B cell (primary cell): ENCODE data around the gene AREL1. TPM values are rescaled to one million over a fixed set of nuclear protein-coding genes. Genes with fewer than 3 reads are reported as not detected.

Experiments used
- ATAC-seq: fragments of 200-7000 bp; cut with Tn5 transposase; one replicate; pipeline ENCODE4 v1.10.0; 2021; ENCODE audit warnings: low read depth, mild to moderate bottlenecking, moderate number of reproducible peaks, moderate library complexity
- CTCF ChIA-PET: fragments of 350-600 bp; sonication (Branson Sonifier 250); formaldehyde crosslinking; loops from one replicate; lab custom pipeline; 2021; ENCODE audit warnings: antibody characterized with exemption, inconsistent platforms; lab: Charles Lee
- POLR2A ChIA-PET: fragments of 350-600 bp; sonication (Branson Sonifier 250); formaldehyde crosslinking; loops from one replicate; lab custom pipeline; 2021; ENCODE audit warnings: antibody characterized with exemption; lab: Charles Lee
- DNase-seq: peaks from one replicate; pipeline ENCODE4 v3.0.0; 2013
- H2AFZ ChIP-seq: 2 replicates; pipeline ENCODE4 v1.6.1; 2012; ENCODE audit warnings: mild to moderate bottlenecking, low read depth, low read length; ENCODE audit not compliant: insufficient read depth, poor library complexity, severe bottlenecking
- H3K27ac ChIP-seq, 2 donors: 1 replicate in 1 of 2; 2 replicates in 1 of 2; pipeline ENCODE4 v1.5.1; 2012 to 2013; ENCODE audit warnings: low read length in 2 of 2, mild to moderate bottlenecking in 2 of 2, moderate library complexity in 1 of 2
- H3K27me3 ChIP-seq, 4 experiments: fragments of 200-600 bp in 1 of 4; sonication (generic) in 1 of 4; replicated peaks in 1 of 4; 1 replicate in 2 of 4; 2 replicates in 2 of 4; pipeline versions ENCODE4 v1.6.1 to v1.7.0; 2013 to 2016; ENCODE audit warnings: low read length in 3 of 4, mild to moderate bottlenecking in 2 of 4, mixed read lengths in 1 of 4, moderate library complexity in 1 of 4; ENCODE audit not compliant: insufficient read depth in 4 of 4, control insufficient read depth in 3 of 4; ENCODE audit errors: control extremely low read depth in 1 of 4
- H3K36me3 ChIP-seq, 2 experiments: replicated peaks in 1 of 2; 1 replicate in 1 of 2; 2 replicates in 1 of 2; pipeline versions ENCODE4 v1.6.1 to v1.7.1; 2013; ENCODE audit warnings: low read length in 1 of 2; ENCODE audit not compliant: insufficient read depth in 2 of 2, control insufficient read depth in 1 of 2; ENCODE audit errors: control extremely low read depth in 1 of 2, extremely low read depth in 1 of 2
- H3K4me1 ChIP-seq, 2 donors: fragments of 200-600 bp in 1 of 2; sonication (generic) in 1 of 2; 1 replicate in 1 of 2; 2 replicates in 1 of 2; pipeline versions ENCODE4 v1.5.1 to v1.6.1; 2013 to 2017; ENCODE audit warnings: low read length in 2 of 2; ENCODE audit not compliant: control insufficient read depth in 2 of 2, insufficient read depth in 2 of 2
- H3K4me2 ChIP-seq: replicated peaks from 2 replicates; pipeline ENCODE3; 2012; ENCODE audit warnings: mild to moderate bottlenecking, low read depth, low read length; ENCODE audit not compliant: poor library complexity, severe bottlenecking
- H3K4me3 ChIP-seq, 5 experiments: fragments of 200-600 bp in 1 of 5; sonication (generic) in 1 of 5; 1 replicate in 3 of 5; 2 replicates in 2 of 5; pipeline versions ENCODE4 v1.5.1 to v1.7.0; 2011 to 2016; ENCODE audit warnings: low read length in 4 of 5, mild to moderate bottlenecking in 4 of 5, low read depth in 2 of 5, control low read depth in 1 of 5, moderate library complexity in 1 of 5; ENCODE audit not compliant: insufficient read depth in 1 of 5; ENCODE audit errors: control extremely low read depth in 1 of 5, extremely low read depth in 1 of 5
- H3K79me2 ChIP-seq: fragments of 200-600 bp; sonication (generic); one replicate; pipeline ENCODE4 v1.6.0; 2016; ENCODE audit warnings: low read length; ENCODE audit not compliant: control insufficient read depth, insufficient read depth
- H3K9ac ChIP-seq: fragments of 200-600 bp; sonication (generic); 2 replicates; pipeline ENCODE4 v1.6.1; 2017; ENCODE audit warnings: mild to moderate bottlenecking, low read length, moderate library complexity
- H3K9me3 ChIP-seq, 3 donors: one replicate each; pipeline versions ENCODE4 v1.6.1 to v1.7.1; 2013; ENCODE audit warnings: low read length in 2 of 3; ENCODE audit not compliant: control insufficient read depth in 2 of 3, insufficient read depth in 1 of 3; ENCODE audit errors: control extremely low read depth in 1 of 3
- H4K20me1 ChIP-seq: 2 replicates; pipeline ENCODE4 v1.6.0; 2012; ENCODE audit warnings: mild to moderate bottlenecking, low read length; ENCODE audit not compliant: insufficient read depth, control insufficient read depth, poor library complexity, severe bottlenecking
- H3K27ac Mint-ChIP-seq: one replicate; pipeline ENCODE4 v1.8.0; 2021; ENCODE audit warnings: mixed read lengths
- H3K27me3 Mint-ChIP-seq: one replicate; pipeline ENCODE4 v1.8.0; 2021; ENCODE audit warnings: mixed read lengths
- H3K4me1 Mint-ChIP-seq: one replicate; pipeline ENCODE4 v1.8.0; 2021; ENCODE audit warnings: mixed read lengths
- H3K4me3 Mint-ChIP-seq: one replicate; pipeline ENCODE4 v1.8.0; 2021; ENCODE audit warnings: mixed read lengths
- H3K9me3 Mint-ChIP-seq: one replicate; pipeline ENCODE4 v1.8.0; 2022; ENCODE audit warnings: mixed read lengths; ENCODE audit not compliant: insufficient read depth
- CTCF ChIP-seq: fragments of 200-600 bp; IDR thresholded peaks from one replicate; pipeline ENCODE4 v1.8.0; 2022; ENCODE audit warnings: antibody characterized with exemption, mild to moderate bottlenecking
- EZH2 ChIP-seq: IDR thresholded peaks from 2 replicates; pipeline ENCODE4 v1.6.1; 2012; ENCODE audit warnings: borderline replicate concordance, low read depth, mild to moderate bottlenecking, moderate library complexity, low read length; ENCODE audit not compliant: insufficient read depth, poor library complexity, severe bottlenecking
- WGBS: methylation state at CpG from one replicate; pipeline ENCODE4 v1.1.5; 2013; ENCODE audit warnings: missing lambda C conversion rate; ENCODE audit not compliant: insufficient coverage; 5-methylcytosine and 5-hydroxymethylcytosine counted together
- intact Hi-C: fragments of 100-400 bp; cut with micrococcal nuclease; formaldehyde crosslinking; loops from one replicate; pipeline ENCODE4 v1.10.0; 2022
- polyA plus RNA-seq: library from polyadenylated mRNA; depleted of rRNA; stranded (reverse); fragments of >200 nt; gene quantifications from 2 replicates; pipeline ENCODE4 v1.2.3, GENCODE V29; 2012
- total RNA-seq, 2 donors: library from RNA; stranded (reverse); fragments of 120-200 nt in 1 of 2; gene quantifications; 1 replicate in 1 of 2; 2 replicates in 1 of 2; pipeline versions ENCODE4 v1.2.3 to v1.2.4, GENCODE V29; 2013 to 2022

Gene AREL1
- total and polyA plus RNA-seq, 2 donors (not counting 1 experiment from before 2014, with no cell fraction given), result 19.2 to 39.4 TPM

GRCh38 chr14:74650927-74651686 lies 61.8 kb downstream of the AREL1 start:
- no peak overlapping the region for H3K27ac Mint-ChIP-seq

More at GRCh38 chr14:74650927-74651686, 61.8 kb downstream of the AREL1 start:
- no peak overlapping the region for H2AFZ ChIP-seq
- 100% methylated on average over 1 of the region's 1 CpG for WGBS
- no peak for TF ChIP-seq EZH2
- no peak for TF ChIP-seq CTCF
- H3K27me3 Mint-ChIP-seq, result peaks cover 3% of the 10 kb centered on the region
- H3K36me3 ChIP-seq, result peaks cover 3 to 6% of the 10 kb centered on the region in 2 experiments
- POLR2A ChIA-PET, result no interaction called here
- no peak overlapping the region for H3K9ac ChIP-seq
- H4K20me1 ChIP-seq, result no peaks in the 10 kb centered on the region
- H3K79me2 ChIP-seq, result no peaks in the 10 kb centered on the region
- no peak overlapping the region for H3K27ac ChIP-seq
- CTCF ChIA-PET, result interaction anchor here (1.6 kb wide), 1 partner anchor 12 kb away, joined by 3 read pairs; no protein-coding TSS in a partner anchor
- no peak for DNase-seq
- no peaks in the 10 kb centered on the region for H3K4me1 Mint-ChIP-seq
- no peaks in the 10 kb centered on the region for H3K27me3 ChIP-seq
- no peaks in the 10 kb centered on the region for H3K4me1 ChIP-seq
- no peak overlapping the region for H3K4me3 ChIP-seq
- no peak for ATAC-seq
- intact Hi-C loops, result no loop called here
- H3K4me2 ChIP-seq, result no peak overlapping the region
- H3K9me3 ChIP-seq, result no peaks in the 10 kb centered on the region
- no peaks in the 10 kb centered on the region for H3K9me3 Mint-ChIP-seq
- H3K4me3 Mint-ChIP-seq, result no peak overlapping the region
